ENCODE results near the gene RAD21L1. TPM values are rescaled to one million over a fixed set of nuclear protein-coding genes. Genes with fewer than 3 reads are reported as not detected.

RAD21L1 gene
- total and polyA plus RNA-seq, 2 of the 8 experiments (the other 6 are each of a cell fraction or from before 2014, with no cell fraction given), result 0.06 to 0.26 TPM

DNA sequence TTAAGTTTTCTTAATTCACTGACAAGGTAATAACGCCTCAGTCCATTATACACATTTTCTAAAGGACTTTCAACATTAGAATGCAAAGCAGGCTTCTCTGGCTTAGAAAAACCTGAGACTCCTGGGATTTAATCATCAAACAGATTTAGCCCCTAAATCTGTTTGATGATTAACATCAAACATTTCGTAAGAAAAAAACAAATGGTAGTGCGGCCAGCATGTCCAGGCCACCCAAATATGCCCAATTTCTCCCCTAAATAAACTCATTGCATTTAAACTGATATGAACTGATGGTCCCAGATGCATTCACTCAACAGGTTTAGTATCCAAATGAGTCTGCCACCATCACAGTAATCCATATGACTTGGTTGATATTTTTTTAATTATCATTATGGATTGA, 47.2 kb upstream of the RAD21L1 start:
- Histone ChIP-seq H3K79me2 (ENCODE audit: control insufficient read depth in 1 of 2, insufficient read depth in 2 of 2, low read length in 2 of 2) (no peaks in the 10 kb centered on the region), H3K14ac (ENCODE audit: insufficient read length) (no peak overlapping the region), H3K9me3 (ENCODE audit: insufficient read depth in 2 of 2, low read depth in 1 of 2, low read length in 1 of 2) (no peaks in the 10 kb centered on the region), H3K4me2 (ENCODE audit: insufficient read depth in 1 of 2, low read depth in 2 of 2, low read length in 2 of 2) (no peak overlapping the region), H2AFZ (ENCODE audit: low read length) (no peak overlapping the region), H3K23me2 (ENCODE audit: low read depth, low read length) (no peaks in the 10 kb centered on the region; the same call in 1 of the 2 replicates), H3K18ac (ENCODE audit: extremely low read depth, low read length) (no peak overlapping the region), H2BK12ac (ENCODE audit: low read depth, low read length) (no peak overlapping the region), H3K4me1 (replicated peaks in 1 of 4; ENCODE audit: control insufficient read depth in 3 of 4, insufficient read depth in 4 of 4, low read length in 3 of 4) (peaks cover 0 to 2% (median 0%) of the 10 kb centered on the region in 4 experiments; a peak in 2 of 7 replicates), H3K79me1 (ENCODE audit: low read depth, low read length) (no peaks in the 10 kb centered on the region), H2BK5ac (ENCODE audit: low read depth, low read length) (no peak overlapping the region), H2BK20ac (ENCODE audit: low read length) (no peak overlapping the region), H3K27me3 (replicated peaks in 1 of 4; ENCODE audit: control insufficient read depth in 3 of 4, extremely low read depth in 1 of 4, insufficient read depth in 3 of 4, low read length in 3 of 4) (peaks cover 3 to 15% (median 6%) of the 10 kb centered on the region in 4 experiments; a peak in 6 of 7 replicates), H4K20me1 (replicated peaks in 1 of 2; ENCODE audit: control insufficient read depth in 1 of 2, insufficient read depth in 2 of 2, low read length in 2 of 2) (peaks cover 0 to 12% of the 10 kb centered on the region in 2 experiments), H3K4me3 (ENCODE audit: extremely low read depth in 1 of 4, insufficient read depth in 2 of 4, low read depth in 3 of 4, low read length in 4 of 4) (no peak overlapping the region), H2AK5ac (ENCODE audit: low read depth, low read length) (no peak overlapping the region), H3K36me3 (ENCODE audit: control insufficient read depth in 2 of 4, insufficient read depth in 4 of 4, low read length in 3 of 4) (no peaks in the 10 kb centered on the region; a peak in 1 of 8 replicates), H3K56ac (replicated peaks; ENCODE audit: insufficient read length, low read depth, low read length) (no peak overlapping the region), H3K27ac (ENCODE audit: low read depth, low read length) (no peak overlapping the region), H3K4ac (replicated peaks; ENCODE audit: insufficient read length, low read depth, low read length) (no peak overlapping the region), H3K9ac (replicated peaks in 1 of 4; ENCODE audit: extremely low read depth in 1 of 4, low read depth in 3 of 4, low read length in 3 of 4) (no peak overlapping the region), H4K8ac (ENCODE audit: extremely low read depth, insufficient read depth, low read length) (no peak overlapping the region), H4K91ac (replicated peaks; ENCODE audit: insufficient read length, low read length) (no peak overlapping the region), H2BK120ac (replicated peaks; ENCODE audit: low read depth, low read length) (no peak overlapping the region), H3K23ac (ENCODE audit: insufficient read length) (no peak overlapping the region), H4K5ac (ENCODE audit: insufficient read length, low read depth, low read length) (no peak overlapping the region), H2BK15ac (ENCODE audit: low read length) (no peak overlapping the region)
- DNase-seq (ENCODE audit: low read depth in 1 of 2, low spot score in 2 of 2) (no peak), FAIRE-seq (no peak)
- ChIA-PET POLR2A (ENCODE audit: partially characterized antibody) (interaction anchor here (1.2 kb wide), 1 partner anchor 31 kb away, joined by 5 read pairs; no protein-coding TSS in a partner anchor), CTCF (ENCODE audit: partially characterized antibody) (interaction anchor here (1.0 to 8.7 kb wide), 2 partner anchors 22 to 30 kb away, joined by 3 to 101 read pairs; partner anchors contain the start of gene C20orf202)
- WGBS, 2 experiments (ENCODE audit: extremely low coverage in 1 of 2, insufficient coverage in 1 of 2, insufficient read length in 1 of 2, insufficient replicate concordance in 2 of 2, low coverage in 1 of 2, low lambda C conversion rate in 2 of 2, missing lambda C conversion rate in 1 of 2), result 89% methylated on average over 3 of the region's 3 CpGs; no CpG with 5 or more reads in 1 of the 2 experiments
- no peak for TF ChIP-seq HDAC2 (IDR thresholded peaks at IDR 0.05; ENCODE audit: borderline replicate concordance in 1 of 2, low read depth in 2 of 2, low read length in 2 of 2)
- no peak for TF ChIP-seq EGR1 (IDR thresholded peaks at IDR 0.05; ENCODE audit: borderline replicate concordance, low read depth, low read length)
- TF ChIP-seq CTBP2 (IDR thresholded peaks at IDR 0.05; ENCODE audit: borderline replicate concordance, insufficient read depth, insufficient read length, low read length), result no peak
- TF ChIP-seq CEBPB (IDR thresholded peaks at IDR 0.05; ENCODE audit: low read depth, low read length), result no peak
- no peak for TF ChIP-seq SUZ12 (IDR thresholded peaks at IDR 0.05; ENCODE audit: low read length)
- TF ChIP-seq JUN (IDR thresholded peaks at IDR 0.05; ENCODE audit: low read depth, low read length), result no peak
- TF ChIP-seq CHD2 (IDR thresholded peaks at IDR 0.05; ENCODE audit: low read length), result no peak
- TF ChIP-seq TCF12 (IDR thresholded peaks at IDR 0.05; ENCODE audit: low read depth, low read length), result no peak
- no peak for TF ChIP-seq RFX5 (IDR thresholded peaks at IDR 0.05; ENCODE audit: borderline replicate concordance, low read depth, low read length)
- no peak for TF ChIP-seq KDM1A (IDR thresholded peaks at IDR 0.05; ENCODE audit: borderline replicate concordance, low read length)
- no peak for TF ChIP-seq BRCA1 (IDR thresholded peaks at IDR 0.05; ENCODE audit: low read depth, low read length)
- TF ChIP-seq SIRT6 (IDR thresholded peaks at IDR 0.05; ENCODE audit: low read length), result no peak

Measured in H1 (cell line).